ENCODE data around the gene OVOL3.

The OVOL3 gene

GRCh38 chr19:36086326-36086725, 24.6 kb upstream of the OVOL3 start:
- 94% methylated on average over 9 of the region's 9 CpGs for WGBS (ENCODE audit: insufficient coverage)
- H3K36me3 ChIP-seq (ENCODE audit: control insufficient read depth in 4 of 4, insufficient read depth in 4 of 4, low read length in 3 of 4), result peaks cover 5 to 89% (median 53%) of the 10 kb centered on the region in 4 experiments
- CTCF ChIA-PET, result no interaction called here

GRCh38 chr19:36089847-36090246, 21.1 kb upstream of the OVOL3 start:
- ChIA-PET POLR2A (no interaction called here), CTCF (interaction anchor here (1.4 kb wide), 1 partner anchor 14 kb away, joined by 3 read pairs; no protein-coding TSS in a partner anchor)
- H3K4me3 ChIP-seq (ENCODE audit: control insufficient read depth in 1 of 7, extremely low read depth in 1 of 7, insufficient read depth in 4 of 7, low read depth in 2 of 7, low read length in 6 of 7), result no peak overlapping the region
- no peaks in the 10 kb centered on the region for H3K4me1 ChIP-seq (ENCODE audit: control extremely low read depth in 1 of 4, control insufficient read depth in 4 of 4, insufficient read depth in 4 of 4, low read length in 3 of 4)
- no peak for DNase-seq
- H3K27ac ChIP-seq (ENCODE audit: insufficient read depth in 1 of 2, low read depth in 1 of 2, low read length in 2 of 2, poor library complexity in 1 of 2, severe bottlenecking in 2 of 2), result no peak overlapping the region
- WGBS (ENCODE audit: insufficient coverage), result 97% methylated on average over 3 of the region's 5 CpGs
- no peaks in the 10 kb centered on the region for H3K27me3 ChIP-seq (replicated peaks in 2 of 5; ENCODE audit: control insufficient read depth in 4 of 5, insufficient read depth in 5 of 5, low read length in 4 of 5)
- no peaks in the 10 kb centered on the region for H3K9me3 ChIP-seq (ENCODE audit: control extremely low read depth in 1 of 5, control insufficient read depth in 4 of 5, insufficient read depth in 2 of 5, low read depth in 1 of 5, low read length in 4 of 5)
- H3K36me3 ChIP-seq (ENCODE audit: control insufficient read depth in 4 of 4, insufficient read depth in 4 of 4, low read length in 3 of 4), result peaks cover 4 to 80% (median 44%) of the 10 kb centered on the region in 4 experiments

More at GRCh38 chr19:36086326-36086725, 24.6 kb upstream of the OVOL3 start:
- POLR2A ChIA-PET, result no interaction called here
- Histone ChIP-seq H3K4me1 (ENCODE audit: control extremely low read depth in 1 of 4, control insufficient read depth in 4 of 4, insufficient read depth in 4 of 4, low read length in 3 of 4) (no peaks in the 10 kb centered on the region), H3K4me3 (ENCODE audit: control insufficient read depth in 1 of 7, extremely low read depth in 1 of 7, insufficient read depth in 4 of 7, low read depth in 2 of 7, low read length in 6 of 7) (no peak overlapping the region), H3K9me3 (ENCODE audit: control extremely low read depth in 1 of 5, control insufficient read depth in 4 of 5, insufficient read depth in 2 of 5, low read depth in 1 of 5, low read length in 4 of 5) (no peaks in the 10 kb centered on the region), H3K27me3 (replicated peaks in 2 of 5; ENCODE audit: control insufficient read depth in 4 of 5, insufficient read depth in 5 of 5, low read length in 4 of 5) (no peaks in the 10 kb centered on the region), H3K27ac (ENCODE audit: insufficient read depth in 1 of 2, low read depth in 1 of 2, low read length in 2 of 2, poor library complexity in 1 of 2, severe bottlenecking in 2 of 2) (no peak overlapping the region)
- DNase-seq, result no peak

- H3K4me1 ChIP-seq (ENCODE audit: control extremely low read depth in 1 of 4, control insufficient read depth in 4 of 4, insufficient read depth in 4 of 4, low read length in 3 of 4), result no peaks in the 10 kb centered on the region
- ChIA-PET POLR2A (interaction anchor here (1.3 kb wide), 1 partner anchor 13 kb away, joined by 3 read pairs; no protein-coding TSS in a partner anchor), CTCF (interaction anchor here (1.1 kb wide), 1 partner anchor 10 kb away, joined by 3 read pairs; no protein-coding TSS in a partner anchor)
- peaks cover 4 to 78% (median 43%) of the 10 kb centered on the region in 4 experiments for H3K36me3 ChIP-seq (ENCODE audit: control insufficient read depth in 4 of 4, insufficient read depth in 4 of 4, low read length in 3 of 4)
- no peak overlapping the region for H3K27ac ChIP-seq (ENCODE audit: insufficient read depth in 1 of 2, low read depth in 1 of 2, low read length in 2 of 2, poor library complexity in 1 of 2, severe bottlenecking in 2 of 2)
- no peak overlapping the region for H3K4me3 ChIP-seq (ENCODE audit: control insufficient read depth in 1 of 7, extremely low read depth in 1 of 7, insufficient read depth in 4 of 7, low read depth in 2 of 7, low read length in 6 of 7)
- DNase-seq, result no peak
- H3K27me3 ChIP-seq (replicated peaks in 2 of 5; ENCODE audit: control insufficient read depth in 4 of 5, insufficient read depth in 5 of 5, low read length in 4 of 5), result no peaks in the 10 kb centered on the region
- H3K9me3 ChIP-seq (ENCODE audit: control extremely low read depth in 1 of 5, control insufficient read depth in 4 of 5, insufficient read depth in 2 of 5, low read depth in 1 of 5, low read length in 4 of 5), result no peaks in the 10 kb centered on the region
- 80% methylated on average over 10 of the region's 13 CpGs for WGBS (ENCODE audit: insufficient coverage)
Observed at GRCh38 chr19:36090910-36091695, 19.8 kb upstream of the OVOL3 start.

GRCh38 chr19:36092566-36092965, 18.4 kb upstream of the OVOL3 start:
- POLR2A ChIA-PET, result no interaction called here
- H3K36me3 ChIP-seq (ENCODE audit: control insufficient read depth in 4 of 4, insufficient read depth in 4 of 4, low read length in 3 of 4), result peaks cover 8 to 80% (median 42%) of the 10 kb centered on the region in 4 experiments

GRCh38 chr19:36093146-36093662, 17.7 kb upstream of the OVOL3 start:
- 100% methylated on average over 2 of the region's 5 CpGs for WGBS (ENCODE audit: insufficient coverage)
- no peak for DNase-seq
- ChIA-PET CTCF (no interaction called here), POLR2A (no interaction called here)
- no peak overlapping the region for H3K4me3 ChIP-seq (ENCODE audit: control insufficient read depth in 1 of 7, extremely low read depth in 1 of 7, insufficient read depth in 4 of 7, low read depth in 2 of 7, low read length in 6 of 7)
- peaks cover 8 to 79% (median 39%) of the 10 kb centered on the region in 4 experiments for H3K36me3 ChIP-seq (ENCODE audit: control insufficient read depth in 4 of 4, insufficient read depth in 4 of 4, low read length in 3 of 4)
- H3K4me1 ChIP-seq (ENCODE audit: control extremely low read depth in 1 of 4, control insufficient read depth in 4 of 4, insufficient read depth in 4 of 4, low read length in 3 of 4), result no peaks in the 10 kb centered on the region
- H3K9me3 ChIP-seq (ENCODE audit: control extremely low read depth in 1 of 5, control insufficient read depth in 4 of 5, insufficient read depth in 2 of 5, low read depth in 1 of 5, low read length in 4 of 5), result no peaks in the 10 kb centered on the region
- H3K27ac ChIP-seq (ENCODE audit: insufficient read depth in 1 of 2, low read depth in 1 of 2, low read length in 2 of 2, poor library complexity in 1 of 2, severe bottlenecking in 2 of 2), result no peak overlapping the region
- H3K27me3 ChIP-seq (replicated peaks in 2 of 5; ENCODE audit: control insufficient read depth in 4 of 5, insufficient read depth in 5 of 5, low read length in 4 of 5), result no peaks in the 10 kb centered on the region

More at GRCh38 chr19:36092566-36092965, 18.4 kb upstream of the OVOL3 start:
- WGBS (ENCODE audit: insufficient coverage), result 99% methylated on average over 7 of the region's 7 CpGs
- Histone ChIP-seq H3K9me3 (ENCODE audit: control extremely low read depth in 1 of 5, control insufficient read depth in 4 of 5, insufficient read depth in 2 of 5, low read depth in 1 of 5, low read length in 4 of 5) (no peaks in the 10 kb centered on the region), H3K4me1 (ENCODE audit: control extremely low read depth in 1 of 4, control insufficient read depth in 4 of 4, insufficient read depth in 4 of 4, low read length in 3 of 4) (no peaks in the 10 kb centered on the region), H3K27ac (ENCODE audit: insufficient read depth in 1 of 2, low read depth in 1 of 2, low read length in 2 of 2, poor library complexity in 1 of 2, severe bottlenecking in 2 of 2) (no peak overlapping the region), H3K27me3 (replicated peaks in 2 of 5; ENCODE audit: control insufficient read depth in 4 of 5, insufficient read depth in 5 of 5, low read length in 4 of 5) (no peaks in the 10 kb centered on the region), H3K4me3 (ENCODE audit: control insufficient read depth in 1 of 7, extremely low read depth in 1 of 7, insufficient read depth in 4 of 7, low read depth in 2 of 7, low read length in 6 of 7) (no peak overlapping the region)
- CTCF ChIA-PET, result no interaction called here
- DNase-seq, result no peak

GRCh38 chr19:36093687-36094086, 17.3 kb upstream of the OVOL3 start:
- no peaks in the 10 kb centered on the region for H3K4me1 ChIP-seq (ENCODE audit: control extremely low read depth in 1 of 4, control insufficient read depth in 4 of 4, insufficient read depth in 4 of 4, low read length in 3 of 4)
- no peaks in the 10 kb centered on the region for H3K27me3 ChIP-seq (replicated peaks in 2 of 5; ENCODE audit: control insufficient read depth in 4 of 5, insufficient read depth in 5 of 5, low read length in 4 of 5)
- POLR2A ChIA-PET, result interaction anchor here (0.6 kb wide), 1 partner anchor 76 kb away, joined by 4 read pairs; no protein-coding TSS in a partner anchor
- DNase-seq, result no peak
- CTCF ChIA-PET, result no interaction called here
- no peaks in the 10 kb centered on the region for H3K9me3 ChIP-seq (ENCODE audit: control extremely low read depth in 1 of 5, control insufficient read depth in 4 of 5, insufficient read depth in 2 of 5, low read depth in 1 of 5, low read length in 4 of 5)
- peaks cover 8 to 74% (median 37%) of the 10 kb centered on the region in 4 experiments for H3K36me3 ChIP-seq (ENCODE audit: control insufficient read depth in 4 of 4, insufficient read depth in 4 of 4, low read length in 3 of 4)
- 80% methylated on average over 5 of the region's 6 CpGs for WGBS (ENCODE audit: insufficient coverage)
- H3K4me3 ChIP-seq (ENCODE audit: control insufficient read depth in 1 of 7, extremely low read depth in 1 of 7, insufficient read depth in 4 of 7, low read depth in 2 of 7, low read length in 6 of 7), result no peak overlapping the region
- no peak overlapping the region for H3K27ac ChIP-seq (ENCODE audit: insufficient read depth in 1 of 2, low read depth in 1 of 2, low read length in 2 of 2, poor library complexity in 1 of 2, severe bottlenecking in 2 of 2)

- Histone ChIP-seq H3K27me3 (replicated peaks in 2 of 5; ENCODE audit: control insufficient read depth in 4 of 5, insufficient read depth in 5 of 5, low read length in 4 of 5) (no peaks in the 10 kb centered on the region), H3K27ac (ENCODE audit: insufficient read depth in 1 of 2, low read depth in 1 of 2, low read length in 2 of 2, poor library complexity in 1 of 2, severe bottlenecking in 2 of 2) (no peak overlapping the region), H3K9me3 (ENCODE audit: control extremely low read depth in 1 of 5, control insufficient read depth in 4 of 5, insufficient read depth in 2 of 5, low read depth in 1 of 5, low read length in 4 of 5) (no peaks in the 10 kb centered on the region), H3K4me1 (ENCODE audit: control extremely low read depth in 1 of 4, control insufficient read depth in 4 of 4, insufficient read depth in 4 of 4, low read length in 3 of 4) (no peaks in the 10 kb centered on the region), H3K4me3 (ENCODE audit: control insufficient read depth in 1 of 7, extremely low read depth in 1 of 7, insufficient read depth in 4 of 7, low read depth in 2 of 7, low read length in 6 of 7) (no peak overlapping the region), H3K36me3 (ENCODE audit: control insufficient read depth in 4 of 4, insufficient read depth in 4 of 4, low read length in 3 of 4) (peaks cover 8 to 72% (median 36%) of the 10 kb centered on the region in 4 experiments)
- 96% methylated on average over 4 of the region's 6 CpGs for WGBS (ENCODE audit: insufficient coverage)
- ChIA-PET CTCF (no interaction called here), POLR2A (interaction anchor here (0.7 kb wide), 1 partner anchor 81 kb away, joined by 3 read pairs; no protein-coding TSS in a partner anchor)
- DNase-seq, result no peak
Observed at GRCh38 chr19:36097036-36097435, 13.9 kb upstream of the OVOL3 start.

Measured in common myeloid progenitor, CD34-positive (primary cell).